Tibial artery (tissue), 4 donors: ENCODE data around the gene DKK3.

Source experiments
- DNase-seq, 2 donors: peaks; one replicate each; pipeline ENCODE4 v3.0.0-alpha.2; 2019
- H3K27ac ChIP-seq, 2 donors: fragments of 200-600 bp; sonication (generic) in 1 of 2; 1 replicate in 1 of 2; 2 replicates in 1 of 2; pipeline ENCODE4 v1.5.1; 2018 to 2019; ENCODE audit warnings: mild to moderate bottlenecking in 1 of 2
- H3K27me3 ChIP-seq, 2 donors: fragments of 200-600 bp; sonication (generic) in 1 of 2; one replicate each; pipeline versions ENCODE4 v1.5.1 to v1.6.0; 2016 to 2019
- H3K36me3 ChIP-seq, 3 donors: fragments of 200-600 bp; sonication (generic) in 2 of 3; one replicate each; pipeline ENCODE4 v1.5.1; 2016 to 2019; ENCODE audit warnings: mild to moderate bottlenecking in 2 of 3
- H3K4me1 ChIP-seq, 4 donors: fragments of 200-600 bp; sonication (generic) in 2 of 4; 1 replicate in 3 of 4; 2 replicates in 1 of 4; pipeline ENCODE4 v1.5.1; 2016 to 2019
- H3K4me3 ChIP-seq, 2 donors: fragments of 200-600 bp; sonication (generic) in 1 of 2; 1 replicate in 1 of 2; 2 replicates in 1 of 2; pipeline ENCODE4 v1.5.1; 2018 to 2019; ENCODE audit warnings: mild to moderate bottlenecking in 2 of 2
- H3K9me3 ChIP-seq, 3 donors: fragments of 200-600 bp; sonication (generic) in 1 of 3; one replicate each; pipeline ENCODE4 v1.5.1; 2016 to 2019
- intact Hi-C: fragments of 100-400 bp; cut with DNase I; formaldehyde crosslinking; loops from one replicate; pipeline ENCODE4 v1.15.0; 2023; ENCODE audit warnings: low total_unique reads
- TF ChIP-seq, protein P1 (sequence below), 2 experiments: fragments of 200-600 bp in 1 of 2; fragments of 450-650 bp in 1 of 2; IDR thresholded peaks; one replicate each; pipeline ENCODE4 v1.5.1; 2017 to 2019; ENCODE audit warnings: antibody characterized with exemption in 2 of 2, mild to moderate bottlenecking in 1 of 2, moderate library complexity in 1 of 2

Gene DKK3

DNA sequence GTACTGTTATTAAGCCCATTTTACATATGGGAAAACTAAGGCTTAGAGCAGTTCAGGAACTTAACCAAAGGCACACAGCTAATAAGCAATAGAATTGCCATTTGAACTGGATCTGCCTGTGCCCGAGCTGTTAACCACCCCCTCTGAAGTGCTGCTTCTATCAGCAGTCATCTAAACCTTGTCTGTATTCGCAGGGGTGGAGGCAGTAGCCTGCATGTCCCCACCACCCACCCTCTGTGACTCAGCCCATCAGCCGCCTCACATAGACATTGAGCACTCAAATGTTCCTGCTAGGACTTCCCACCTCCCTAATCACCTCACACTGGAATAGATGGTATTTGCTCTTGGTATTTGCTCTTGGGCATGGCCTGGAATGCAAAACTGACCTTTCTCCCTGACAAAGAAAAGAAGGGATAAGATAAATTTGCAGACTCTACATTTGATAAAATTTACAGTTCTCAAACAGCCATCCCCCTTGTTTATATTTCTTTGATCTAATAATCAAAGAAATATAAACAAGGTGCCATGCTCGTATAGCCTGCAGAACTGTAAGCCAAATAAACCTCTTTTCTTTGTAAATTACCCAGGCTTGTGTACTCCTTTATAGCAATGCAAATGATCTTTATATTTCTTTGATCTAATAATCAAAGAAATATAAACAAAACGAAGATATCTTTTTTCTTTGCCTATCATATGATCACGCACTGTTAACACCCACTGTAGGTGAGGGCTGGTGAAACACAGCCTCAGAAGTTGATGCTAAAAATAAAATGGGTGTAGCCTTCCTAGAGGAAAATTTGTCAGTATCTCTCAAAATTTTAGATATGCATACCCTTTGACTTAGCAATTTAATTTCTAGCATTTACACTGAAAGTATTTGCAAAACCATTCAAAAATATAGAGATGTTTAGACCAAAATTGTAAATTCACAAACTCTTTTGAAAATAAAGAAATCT is 15.9 kb downstream of the DKK3 start:
- TF ChIP-seq, protein P1, sequence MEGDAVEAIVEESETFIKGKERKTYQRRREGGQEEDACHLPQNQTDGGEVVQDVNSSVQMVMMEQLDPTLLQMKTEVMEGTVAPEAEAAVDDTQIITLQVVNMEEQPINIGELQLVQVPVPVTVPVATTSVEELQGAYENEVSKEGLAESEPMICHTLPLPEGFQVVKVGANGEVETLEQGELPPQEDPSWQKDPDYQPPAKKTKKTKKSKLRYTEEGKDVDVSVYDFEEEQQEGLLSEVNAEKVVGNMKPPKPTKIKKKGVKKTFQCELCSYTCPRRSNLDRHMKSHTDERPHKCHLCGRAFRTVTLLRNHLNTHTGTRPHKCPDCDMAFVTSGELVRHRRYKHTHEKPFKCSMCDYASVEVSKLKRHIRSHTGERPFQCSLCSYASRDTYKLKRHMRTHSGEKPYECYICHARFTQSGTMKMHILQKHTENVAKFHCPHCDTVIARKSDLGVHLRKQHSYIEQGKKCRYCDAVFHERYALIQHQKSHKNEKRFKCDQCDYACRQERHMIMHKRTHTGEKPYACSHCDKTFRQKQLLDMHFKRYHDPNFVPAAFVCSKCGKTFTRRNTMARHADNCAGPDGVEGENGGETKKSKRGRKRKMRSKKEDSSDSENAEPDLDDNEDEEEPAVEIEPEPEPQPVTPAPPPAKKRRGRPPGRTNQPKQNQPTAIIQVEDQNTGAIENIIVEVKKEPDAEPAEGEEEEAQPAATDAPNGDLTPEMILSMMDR (IDR thresholded peaks at IDR 0.05) = no peak
- Histone ChIP-seq H3K9me3 (no peaks in the 10 kb centered on the region), H3K4me3 (no peak overlapping the region), H3K27ac (no peak overlapping the region), H3K4me1 (peaks cover 0 to 26% (median 13%) of the 10 kb centered on the region in 4 donors), H3K36me3 (peaks cover 0 to 33% (median 18%) of the 10 kb centered on the region in 3 donors), H3K27me3 (no peaks in the 10 kb centered on the region)
- intact Hi-C loops = no loop called here
- DNase-seq = no peak

GRCh38 chr11:11989774-11990744 is 18.4 kb downstream of the DKK3 start:
- Histone ChIP-seq H3K4me1 (peaks cover 0 to 42% (median 23%) of the 10 kb centered on the region in 4 donors), H3K9me3 (no peaks in the 10 kb centered on the region), H3K36me3 (peaks cover 0 to 11% (median 0%) of the 10 kb centered on the region in 3 donors), H3K27ac (peak overlapping the region in 1 of 2 donors; percentile 6), H3K27me3 (no peaks in the 10 kb centered on the region), H3K4me3 (no peak overlapping the region)
- peak in 1 of 2 donors; percentile 53 for DNase-seq
- TF ChIP-seq, protein P1 (IDR thresholded peaks at IDR 0.05) = no peak
- intact Hi-C loops = no loop called here

GRCh38 chr11:11988681-11989261 is 19.7 kb downstream of the DKK3 start:
- intact Hi-C loops = no loop called here
- Histone ChIP-seq H3K4me1 (peaks cover 0 to 47% (median 21%) of the 10 kb centered on the region in 4 donors), H3K27ac (peak overlapping the region in 1 of 2 donors; percentile 44), H3K36me3 (no peaks in the 10 kb centered on the region), H3K4me3 (no peak overlapping the region), H3K27me3 (no peaks in the 10 kb centered on the region), H3K9me3 (no peaks in the 10 kb centered on the region)
- TF ChIP-seq, protein P1 (IDR thresholded peaks at IDR 0.05) = no peak
- no peak for DNase-seq

DNA sequence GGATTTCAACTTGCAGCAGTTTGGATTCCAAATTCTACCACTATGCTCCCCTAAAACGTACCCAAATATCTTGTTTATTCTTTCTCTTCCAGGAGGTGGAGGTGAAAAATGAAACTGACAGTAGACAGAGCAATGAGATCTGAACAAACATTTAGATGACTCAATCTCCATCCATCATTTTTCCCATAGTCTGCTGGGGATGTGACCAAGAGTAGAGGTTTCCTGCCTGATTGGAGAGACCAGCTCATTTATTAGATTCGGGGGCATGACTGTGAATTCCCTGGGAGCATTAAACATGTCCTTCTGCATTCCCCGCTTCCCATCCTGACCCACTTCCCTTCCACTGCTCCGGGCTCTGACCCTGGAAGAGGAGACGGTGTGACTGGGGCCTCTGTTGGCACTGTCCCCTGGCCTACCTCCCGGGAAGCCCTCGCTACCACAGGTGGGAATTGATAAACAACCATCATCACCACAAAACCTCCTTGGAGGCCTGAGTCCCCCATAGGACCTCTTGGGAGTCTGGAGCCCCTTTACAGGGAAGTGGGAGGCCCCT is 20.3 kb downstream of the DKK3 start:
- intact Hi-C loops = no loop called here
- Histone ChIP-seq H3K4me3 (no peak overlapping the region), H3K36me3 (no peaks in the 10 kb centered on the region), H3K4me1 (peaks cover 0 to 53% (median 20%) of the 10 kb centered on the region in 4 donors), H3K9me3 (no peaks in the 10 kb centered on the region), H3K27me3 (no peaks in the 10 kb centered on the region), H3K27ac (peak overlapping the region in 1 of 2 donors; percentile 44)
- TF ChIP-seq, protein P1 (IDR thresholded peaks at IDR 0.05) = no peak
- no peak for DNase-seq

DNA sequence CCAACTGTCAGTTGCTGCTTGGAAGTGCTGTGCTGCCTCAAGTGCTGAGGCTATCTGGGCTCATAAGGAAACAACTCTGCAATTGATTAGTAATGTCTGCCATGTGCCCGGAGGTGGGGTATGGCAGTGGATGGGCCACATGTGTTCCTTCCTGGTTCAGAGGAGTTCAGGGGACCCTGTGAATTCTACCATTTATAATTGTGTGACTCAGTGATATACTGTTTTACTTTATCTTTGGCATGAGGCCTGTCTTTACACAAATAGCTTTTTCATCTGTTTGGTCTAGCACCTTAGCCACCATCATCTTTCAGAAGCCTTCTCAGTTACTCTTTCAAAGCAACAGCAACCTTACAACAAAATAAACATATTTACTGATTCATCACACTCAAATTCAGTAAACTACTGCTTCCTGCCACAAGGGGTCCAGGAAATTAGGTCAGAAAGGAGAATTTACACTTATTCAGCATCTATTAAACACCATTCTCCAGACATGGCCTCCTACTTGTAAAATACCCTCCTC is 20.9 kb downstream of the DKK3 start:
- TF ChIP-seq, protein P1 (IDR thresholded peaks at IDR 0.05) = peak in 1 of 2 experiments; percentile 6
- Histone ChIP-seq H3K4me1 (peaks cover 0 to 57% (median 21%) of the 10 kb centered on the region in 4 donors), H3K27ac (peak overlapping the region in 1 of 2 donors; percentile 44), H3K9me3 (no peaks in the 10 kb centered on the region), H3K36me3 (no peaks in the 10 kb centered on the region), H3K27me3 (no peaks in the 10 kb centered on the region), H3K4me3 (no peak overlapping the region)
- intact Hi-C loops = no loop called here
- DNase-seq = no peak
